CD14-positive monocyte (primary cell): ENCODE data around the gene CDK5RAP3. TPM values are rescaled to one million over a fixed set of nuclear protein-coding genes. Genes with fewer than 3 reads are reported as not detected.
A peak's percentile ranks its signal among the peaks of the same experiment; 100 is the strongest.

Source experiments
- DNase-seq, 3 donors: peaks; one replicate each; pipeline ENCODE4 v3.0.0-alpha.2; 2011 to 2022
- H2AFZ ChIP-seq: 2 replicates; pipeline ENCODE4 v1.6.0; 2012; ENCODE audit warnings: mild to moderate bottlenecking, low read depth, low read length, inconsistent platforms; ENCODE audit not compliant: insufficient read depth, poor library complexity, severe bottlenecking
- H3K27ac ChIP-seq, 2 donors: 1 replicate in 1 of 2; 2 replicates in 1 of 2; pipeline ENCODE4 v1.5.1; 2012 to 2013; ENCODE audit warnings: low read length in 2 of 2, control low read depth in 1 of 2, inconsistent platforms in 1 of 2, low read depth in 1 of 2, mild to moderate bottlenecking in 1 of 2
- H3K27me3 ChIP-seq, 2 donors: one replicate each; pipeline versions ENCODE4 v1.6.0 to v1.6.1; 2011 to 2013; ENCODE audit warnings: low read length in 2 of 2; ENCODE audit not compliant: control insufficient read depth in 2 of 2, insufficient read depth in 2 of 2
- H3K36me3 ChIP-seq, 2 donors: replicated peaks in 1 of 2; 1 replicate in 1 of 2; 2 replicates in 1 of 2; pipeline versions ENCODE4 v1.5.1 to v1.6.1; 2012 to 2013; ENCODE audit warnings: low read length in 2 of 2, control low read depth in 1 of 2, inconsistent platforms in 1 of 2, mild to moderate bottlenecking in 1 of 2; ENCODE audit not compliant: insufficient read depth in 2 of 2, control insufficient read depth in 1 of 2
- H3K4me1 ChIP-seq, 2 donors: 1 replicate in 1 of 2; 2 replicates in 1 of 2; pipeline versions ENCODE4 v1.5.1 to v1.6.1; 2012 to 2013; ENCODE audit warnings: low read length in 2 of 2, control low read depth in 1 of 2, inconsistent platforms in 1 of 2, mild to moderate bottlenecking in 1 of 2, moderate library complexity in 1 of 2; ENCODE audit not compliant: insufficient read depth in 2 of 2, control insufficient read depth in 1 of 2
- H3K4me2 ChIP-seq: replicated peaks from 2 replicates; pipeline ENCODE3; 2012; ENCODE audit warnings: low read length, moderate library complexity, mild to moderate bottlenecking; ENCODE audit not compliant: poor library complexity, severe bottlenecking; ENCODE audit errors: extremely low read depth
- H3K4me3 ChIP-seq, 3 experiments: fragments of 200-600 bp in 1 of 3; sonication (generic) in 1 of 3; replicated peaks in 1 of 3; 1 replicate in 2 of 3; 2 replicates in 1 of 3; pipeline ENCODE4 v1.5.1; 2011 to 2013; ENCODE audit warnings: low read length in 3 of 3, mild to moderate bottlenecking in 3 of 3, control low read depth in 2 of 3, low read depth in 2 of 3, inconsistent platforms in 1 of 3, moderate library complexity in 1 of 3
- H3K79me2 ChIP-seq: 2 replicates; pipeline ENCODE4 v1.6.0; 2012; ENCODE audit warnings: mild to moderate bottlenecking, control low read depth, inconsistent platforms, low read length, moderate library complexity; ENCODE audit not compliant: insufficient read depth
- H3K9ac ChIP-seq: 2 replicates; pipeline ENCODE4 v1.6.0; 2017; ENCODE audit warnings: low read length, mild to moderate bottlenecking; ENCODE audit not compliant: insufficient read depth, poor library complexity, severe bottlenecking
- H3K9me3 ChIP-seq, 2 donors: replicated peaks in 1 of 2; 1 replicate in 1 of 2; 2 replicates in 1 of 2; pipeline versions ENCODE4 v1.5.1 to v1.6.1; 2012 to 2013; ENCODE audit warnings: low read length in 2 of 2, control low read depth in 1 of 2; ENCODE audit not compliant: control insufficient read depth in 1 of 2, insufficient read depth in 1 of 2
- H4K20me1 ChIP-seq: 2 replicates; pipeline ENCODE4 v1.6.0; 2012; ENCODE audit warnings: mild to moderate bottlenecking, low read length, control low read depth, moderate library complexity; ENCODE audit not compliant: insufficient read depth
- H3K27ac Mint-ChIP-seq, 7 donors: one replicate each; pipeline ENCODE4 v1.8.0; 2020; ENCODE audit warnings: mild to moderate bottlenecking in 7 of 7, mixed read lengths in 7 of 7, moderate library complexity in 6 of 7, inconsistent platforms in 2 of 7
- H3K27me3 Mint-ChIP-seq, 3 donors: one replicate each; pipeline ENCODE4 v1.8.0; 2021 to 2022; ENCODE audit warnings: low read depth in 3 of 3, mild to moderate bottlenecking in 3 of 3, mixed read lengths in 3 of 3, moderate library complexity in 3 of 3, inconsistent platforms in 1 of 3
- H3K36me3 Mint-ChIP-seq, 2 donors: one replicate each; pipeline ENCODE4 v1.8.0; 2020; ENCODE audit warnings: mixed read lengths in 2 of 2, inconsistent platforms in 1 of 2, mild to moderate bottlenecking in 1 of 2
- H3K4me1 Mint-ChIP-seq: one replicate; pipeline ENCODE4 v1.8.0; 2020; ENCODE audit warnings: mild to moderate bottlenecking, mixed read lengths
- H3K4me3 Mint-ChIP-seq, 2 donors: one replicate each; pipeline ENCODE4 v1.8.0; 2020; ENCODE audit warnings: mild to moderate bottlenecking in 2 of 2, mixed read lengths in 2 of 2, moderate library complexity in 1 of 2
- H3K9me3 Mint-ChIP-seq, 7 donors: one replicate each; pipeline ENCODE4 v1.8.0; 2020 to 2022; ENCODE audit warnings: mixed read lengths in 7 of 7, mild to moderate bottlenecking in 6 of 7, moderate library complexity in 6 of 7, inconsistent platforms in 2 of 7
- CTCF ChIP-seq: fragments of 200-600 bp; IDR thresholded peaks from one replicate; pipeline ENCODE4 v1.8.0; 2022; ENCODE audit warnings: antibody characterized with exemption, mild to moderate bottlenecking
- WGBS: methylation state at CpG from one replicate; pipeline ENCODE4 v1.1.5; 2013; ENCODE audit warnings: missing lambda C conversion rate; ENCODE audit not compliant: insufficient coverage; 5-methylcytosine and 5-hydroxymethylcytosine counted together
- intact Hi-C, 2 donors: fragments of 100-400 bp; cut with micrococcal nuclease; formaldehyde crosslinking; loops; one replicate each; pipeline versions ENCODE4 v1.15.0 to v1.15.1; 2023
- polyA plus RNA-seq, 3 donors: library from polyadenylated mRNA; depleted of rRNA in 1 of 3; unstranded in 2 of 3; stranded (reverse) in 1 of 3; fragments of 300-500 nt in 2 of 3; fragments of >200 nt in 1 of 3; fragmentation: Illumina TruSeq in 2 of 3; gene quantifications; 1 replicate in 2 of 3; 2 replicates in 1 of 3; pipeline ENCODE4 v1.2.3, GENCODE V29; 2012 to 2021

Gene CDK5RAP3
- polyA plus RNA-seq, 3 donors: 86.1 to 782 (median 94.4) TPM

- Histone ChIP-seq H3K4me2 (peak overlapping the region; percentile 51), H3K9me3 (no peaks in the 10 kb centered on the region), H3K9ac (peak overlapping the region; percentile 19), H3K4me1 (peaks cover 68 to 83% of the 10 kb centered on the region in 2 donors), H3K27me3 (no peaks in the 10 kb centered on the region), H3K79me2 (no peaks in the 10 kb centered on the region), H3K36me3 (no peaks in the 10 kb centered on the region), H3K27ac (peak overlapping the region; percentile 25 to 37), H4K20me1 (no peaks in the 10 kb centered on the region), H2AFZ (no peak overlapping the region), H3K4me3 (peak overlapping the region in 1 of 3 experiments; percentile 57)
- Mint-ChIP-seq H3K9me3 (no peaks in the 10 kb centered on the region), H3K36me3 (peaks cover 1 to 2% of the 10 kb centered on the region in 2 donors), H3K4me3 (peak overlapping the region; percentile 51 to 56), H3K27ac (peak overlapping the region; percentile 18 to 91 (median 85)), H3K27me3 (peaks cover 0 to 7% (median 3%) of the 10 kb centered on the region in 3 donors), H3K4me1 (peaks cover 73% of the 10 kb centered on the region)
- WGBS: no CpG with 5 or more reads among the region's 5 CpGs
- no peak for TF ChIP-seq CTCF
- intact Hi-C loops: loop anchor here in 1 of 2 donors (10.0 kb wide), 1 partner anchor 433 kb away; no protein-coding TSS in a partner anchor
- peak in 2 of 3 donors; percentile 76 to 78 for DNase-seq
These were observed 51.0 kb downstream of the CDK5RAP3 start for GRCh38 chr17:48021934-48022333.

GRCh38 chr17:48022901-48023300, 52.0 kb downstream of the CDK5RAP3 start:
- H2AFZ ChIP-seq: peak overlapping the region; percentile 85
- H3K9me3 Mint-ChIP-seq: peaks cover 0 to 2% (median 0%) of the 10 kb centered on the region in 7 donors
- H3K4me3 Mint-ChIP-seq: peak overlapping the region in 1 of 2 donors; percentile 87
- H3K36me3 ChIP-seq: no peaks in the 10 kb centered on the region
- peaks cover 2 to 8% (median 3%) of the 10 kb centered on the region in 3 donors for H3K27me3 Mint-ChIP-seq
- no peaks in the 10 kb centered on the region for H3K27me3 ChIP-seq
- intact Hi-C loops: loop anchor here in 1 of 2 donors (10.0 kb wide), 1 partner anchor 432 kb away; no protein-coding TSS in a partner anchor
- peaks cover 65% of the 10 kb centered on the region for H3K4me1 Mint-ChIP-seq
- H3K9me3 ChIP-seq: no peaks in the 10 kb centered on the region
- peak overlapping the region in 1 of 2 donors; percentile 50 for H3K27ac ChIP-seq
- H3K4me3 ChIP-seq: peak overlapping the region in 1 of 3 experiments; percentile 78
- no peaks in the 10 kb centered on the region for H3K79me2 ChIP-seq
- H3K36me3 Mint-ChIP-seq: peaks cover 1 to 2% of the 10 kb centered on the region in 2 donors
- peaks cover 59 to 74% of the 10 kb centered on the region in 2 donors for H3K4me1 ChIP-seq
- 78% methylated on average over 3 of the region's 6 CpGs for WGBS
- DNase-seq: no peak
- H4K20me1 ChIP-seq: no peaks in the 10 kb centered on the region
- peak overlapping the region; percentile 84 for H3K4me2 ChIP-seq
- no peak for TF ChIP-seq CTCF
- H3K9ac ChIP-seq: peak overlapping the region; percentile 61
- peak overlapping the region in 3 of 7 donors; percentile 41 to 66 (median 65) for H3K27ac Mint-ChIP-seq
